SJSA1 (cell line): ENCODE measurements around the gene SSC5D. TPM values are rescaled to one million over a fixed set of nuclear protein-coding genes. Genes with fewer than 3 reads are reported as not detected.

Experiments
- DNase-seq, 2 experiments: peaks; one replicate each; pipeline ENCODE4 v3.0.0-alpha.2; 2015 to 2020; ENCODE audit warnings: low spot score in 2 of 2, low read depth in 1 of 2
- H3K27ac ChIP-seq: fragments of 250-450 bp; sonication (Bioruptor Pico); 2 replicates; pipeline ENCODE4 v1.5.1; 2020; ENCODE audit warnings: mild to moderate bottlenecking, moderate library complexity
- H3K27me3 ChIP-seq: fragments of 250-450 bp; sonication (Bioruptor Pico); replicated peaks from 2 replicates; pipeline ENCODE4 v1.5.1; 2020; ENCODE audit warnings: mild to moderate bottlenecking, moderate library complexity
- H3K36me3 ChIP-seq: fragments of 250-450 bp; sonication (Bioruptor Pico); 2 replicates; pipeline ENCODE4 v1.5.1; 2020; ENCODE audit warnings: mild to moderate bottlenecking
- H3K4me1 ChIP-seq: fragments of 250-450 bp; sonication (Bioruptor Pico); replicated peaks from 2 replicates; pipeline ENCODE4 v1.6.1; 2021; ENCODE audit warnings: mild to moderate bottlenecking
- H3K4me3 ChIP-seq: fragments of 250-450 bp; sonication (Bioruptor Pico); 2 replicates; pipeline ENCODE4 v1.5.1; 2020; ENCODE audit warnings: mild to moderate bottlenecking
- H3K9me3 ChIP-seq: fragments of 250-450 bp; sonication (Bioruptor Pico); replicated peaks from 2 replicates; pipeline ENCODE4 v1.5.1; 2020; ENCODE audit warnings: mild to moderate bottlenecking
- total RNA-seq: library from RNA; depleted of rRNA; stranded (reverse); fragments of >200 nt; shearing (Covaris generic); gene quantifications from 2 replicates; pipeline ENCODE4 v1.2.3, GENCODE V29; 2014

SSC5D gene
- total RNA-seq, 1 experiment from 2014 or later = not detected

DNA sequence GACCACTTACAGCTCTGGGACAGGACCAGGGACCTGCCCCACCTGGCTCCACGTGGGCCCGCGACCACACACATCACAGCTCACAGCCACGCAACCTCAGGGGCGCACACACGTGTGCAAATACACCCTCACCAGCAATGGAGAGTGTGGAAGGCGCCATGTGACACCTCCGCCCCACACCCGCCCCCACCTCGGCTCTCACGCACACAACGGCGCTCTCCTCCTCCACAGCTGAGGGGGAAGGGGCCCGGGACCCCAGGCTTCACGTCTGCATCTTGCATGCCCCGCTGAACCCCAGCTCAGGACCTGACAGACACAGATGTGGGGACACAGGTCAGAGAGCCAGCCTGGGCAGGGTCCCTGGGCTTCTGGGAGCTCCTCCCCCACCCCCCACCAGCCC lies 38.8 kb upstream of the SSC5D start:
- Histone ChIP-seq H3K36me3 (0 out of 2 replicates have a peak, but pooled peaks cover under 1% of the 10 kb centered on the region), H3K4me1 (no peaks in the 10 kb centered on the region), H3K4me3 (no peak overlapping the region), H3K27me3 (peaks cover 42% of the 10 kb centered on the region), H3K27ac (no peak overlapping the region), H3K9me3 (no peaks in the 10 kb centered on the region)
- DNase-seq = no peak

DNA sequence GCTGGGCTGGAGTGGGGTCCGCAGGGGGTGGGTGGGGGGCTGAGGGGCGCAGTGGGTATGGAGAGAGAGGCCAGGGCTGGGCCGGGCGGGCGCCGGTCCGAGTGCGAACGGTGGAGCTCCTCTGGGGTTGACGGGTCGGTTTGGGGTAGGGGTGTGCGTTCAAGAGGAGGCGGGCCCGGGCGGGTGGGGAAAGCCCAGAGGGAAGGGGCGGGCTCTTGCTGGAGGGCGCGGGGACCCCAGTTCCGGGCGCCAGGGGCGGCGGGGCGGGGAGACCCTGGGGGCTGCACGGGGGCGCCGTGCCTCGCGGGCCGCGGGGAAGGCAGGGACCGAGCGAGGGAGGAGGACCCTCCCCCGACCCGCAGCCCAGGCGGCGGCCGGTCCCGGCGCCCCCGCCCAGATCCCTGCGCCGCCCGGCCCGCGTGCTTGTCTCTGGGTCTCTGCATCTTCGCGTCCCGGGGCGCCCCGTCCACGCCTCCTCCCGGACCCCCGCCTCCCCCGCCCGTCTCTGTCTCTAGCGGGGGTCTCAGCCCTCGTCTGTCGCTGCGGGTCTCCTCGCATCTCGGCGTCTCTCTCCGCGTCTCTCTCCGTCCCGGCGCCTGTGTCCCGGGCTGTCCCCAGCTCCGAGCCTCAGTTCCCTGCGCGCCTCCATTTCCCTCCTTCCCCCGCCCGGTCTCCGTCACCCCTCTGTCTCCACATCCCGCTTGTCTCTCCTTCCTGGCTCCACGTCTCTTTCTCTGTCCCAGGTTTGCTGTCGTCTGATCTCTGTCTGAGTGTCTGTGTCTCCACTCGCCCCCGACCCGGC lies 36.9 kb upstream of the SSC5D start:
- no peak for DNase-seq
- no peaks in the 10 kb centered on the region for H3K9me3 ChIP-seq
- H3K27ac ChIP-seq = no peak overlapping the region
- peaks cover 12% of the 10 kb centered on the region; the same call in 1 of the 2 replicates for H3K36me3 ChIP-seq
- no peak overlapping the region for H3K4me3 ChIP-seq
- H3K27me3 ChIP-seq = peaks cover 29% of the 10 kb centered on the region
- H3K4me1 ChIP-seq = no peaks in the 10 kb centered on the region

DNA sequence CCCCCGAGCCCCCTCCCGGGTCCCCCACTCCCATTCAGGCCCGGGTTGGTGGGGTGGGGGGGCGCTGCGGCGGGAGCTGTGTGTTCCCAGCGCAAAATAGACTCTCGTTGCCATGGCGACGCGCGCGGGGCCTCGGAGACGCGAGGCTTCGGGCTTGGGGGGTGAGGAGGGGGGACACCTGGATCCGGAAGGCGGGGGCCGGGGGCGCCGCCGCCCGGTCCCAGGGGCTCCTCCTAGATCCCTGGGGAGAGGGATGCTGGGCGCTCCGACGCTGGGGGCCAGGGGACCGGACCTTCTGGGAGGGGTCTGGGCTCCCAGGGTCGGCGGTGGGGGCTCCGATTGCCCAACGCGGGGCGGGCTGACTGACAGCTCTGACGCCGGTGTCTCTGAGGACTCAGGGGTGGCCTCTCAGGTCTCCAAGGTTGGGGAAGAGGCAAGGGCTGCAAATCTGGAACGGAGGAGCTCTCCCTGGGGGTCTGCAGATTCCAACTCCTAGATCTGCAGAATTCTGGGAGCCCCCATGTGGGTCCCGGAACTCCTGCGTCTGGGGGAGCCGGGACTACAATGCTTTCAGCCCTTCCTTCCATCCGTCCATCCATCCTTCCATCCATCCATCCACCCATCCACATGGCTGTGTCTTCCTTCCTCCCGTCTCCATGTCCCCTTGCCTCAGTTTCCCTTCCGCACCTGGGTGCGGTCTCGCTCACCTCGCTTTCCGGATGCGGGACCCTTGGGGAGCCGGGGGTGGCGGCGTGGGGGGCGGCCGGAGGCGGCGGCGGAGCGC lies 36.1 kb upstream of the SSC5D start:
- no peak for DNase-seq
- Histone ChIP-seq H3K4me1 (no peaks in the 10 kb centered on the region), H3K27ac (no peak overlapping the region), H3K36me3 (peaks cover 12% of the 10 kb centered on the region; the same call in 1 of the 2 replicates), H3K4me3 (no peak overlapping the region), H3K27me3 (peaks cover 23% of the 10 kb centered on the region), H3K9me3 (no peaks in the 10 kb centered on the region)

DNA sequence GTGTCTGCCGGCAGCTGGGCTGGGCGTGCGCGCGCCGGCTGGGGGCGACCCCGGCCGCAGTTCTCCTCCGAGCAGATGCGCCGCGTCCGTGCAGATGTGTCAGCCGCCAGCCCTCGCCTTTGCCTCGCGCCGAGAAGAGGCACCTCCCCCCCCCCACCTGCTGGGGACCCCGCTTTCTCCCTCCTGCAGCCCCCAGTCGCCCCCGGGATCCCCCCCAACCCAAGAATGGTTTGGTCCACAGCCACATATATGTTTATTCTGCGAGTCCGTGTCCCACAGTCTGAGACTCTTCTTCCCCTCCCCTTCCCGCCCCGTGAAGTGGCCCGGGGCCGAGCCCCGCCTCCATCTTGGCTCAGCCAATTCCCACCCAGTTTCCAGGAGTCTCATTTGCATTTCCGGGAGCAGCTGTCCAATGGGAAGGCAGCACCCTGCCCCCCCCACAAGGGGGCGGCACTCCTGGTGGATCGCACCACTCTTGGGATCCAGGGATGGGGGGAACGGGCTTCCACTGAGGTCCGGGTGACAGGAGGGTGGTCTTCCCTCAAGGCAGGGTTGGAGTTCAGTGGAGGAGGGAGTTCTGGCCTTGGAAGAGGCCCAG lies 35.4 kb upstream of the SSC5D start:
- no peak overlapping the region for H3K4me3 ChIP-seq
- H3K9me3 ChIP-seq = no peaks in the 10 kb centered on the region
- peaks cover 12% of the 10 kb centered on the region; the same call in 1 of the 2 replicates for H3K36me3 ChIP-seq
- H3K27ac ChIP-seq = no peak overlapping the region
- peaks cover 18% of the 10 kb centered on the region for H3K27me3 ChIP-seq
- DNase-seq = no peak
- H3K4me1 ChIP-seq = no peaks in the 10 kb centered on the region

DNA sequence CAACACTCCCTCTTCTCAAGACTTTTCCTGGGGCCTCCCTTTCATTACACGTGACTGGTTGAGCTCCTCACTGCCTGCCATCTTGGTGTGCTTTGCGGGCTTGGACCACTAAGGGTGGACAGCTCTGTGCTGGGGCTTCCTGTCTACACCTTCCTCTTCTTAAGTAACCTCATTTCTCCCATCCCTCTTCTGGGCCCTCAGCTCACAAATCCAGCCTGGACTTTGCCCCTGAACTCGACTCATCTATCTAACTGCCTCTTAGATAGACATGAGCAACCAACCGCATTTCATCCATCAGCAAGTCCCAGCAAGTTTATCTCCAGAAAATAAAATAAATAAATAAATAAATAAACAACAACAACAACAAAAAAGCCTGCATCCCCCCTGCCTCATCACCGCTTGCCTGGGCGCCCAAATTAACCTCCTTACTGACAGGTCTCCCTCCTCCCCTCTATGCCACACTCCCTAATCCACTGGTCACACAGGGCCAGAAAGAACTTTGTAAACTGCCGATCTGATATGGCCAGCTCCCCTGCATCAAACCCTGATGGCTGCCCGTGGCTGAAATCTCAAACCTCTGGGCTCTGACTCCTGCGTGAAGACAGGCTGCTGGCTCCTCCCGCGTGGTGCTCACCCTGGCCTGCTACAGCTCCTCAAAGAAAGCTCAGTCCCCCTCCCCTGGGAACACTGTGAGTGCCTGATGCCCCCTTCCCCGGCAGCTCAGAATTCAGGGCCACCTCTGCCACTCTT lies 34.5 kb upstream of the SSC5D start:
- Histone ChIP-seq H3K9me3 (no peaks in the 10 kb centered on the region), H3K27me3 (peaks cover 18% of the 10 kb centered on the region), H3K4me3 (no peak overlapping the region), H3K36me3 (peaks cover 12% of the 10 kb centered on the region; the same call in 1 of the 2 replicates), H3K27ac (no peak overlapping the region), H3K4me1 (no peaks in the 10 kb centered on the region)
- DNase-seq = no peak

DNA sequence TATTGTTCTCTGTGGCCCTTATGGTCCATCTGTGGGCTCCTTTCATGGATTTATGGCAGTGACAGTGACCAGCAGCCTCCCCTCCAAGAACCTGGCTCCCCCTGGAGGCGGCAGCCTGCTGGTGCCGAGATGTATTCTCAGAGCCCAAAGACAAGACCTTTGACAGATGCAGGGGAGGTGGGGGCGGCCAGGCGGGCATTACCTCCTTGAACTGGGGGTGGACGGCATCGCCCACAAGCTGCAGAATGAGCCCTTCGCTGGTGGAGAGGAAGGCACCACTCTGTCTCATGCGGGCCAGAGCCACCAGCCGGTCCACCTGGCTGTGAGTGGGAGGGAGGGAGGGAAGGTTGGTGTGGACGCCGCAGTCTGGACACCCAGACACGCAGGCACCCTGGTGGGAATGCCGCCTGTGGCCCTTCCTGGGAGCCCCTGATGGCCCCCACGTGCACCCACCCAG lies 33.4 kb upstream of the SSC5D start:
- DNase-seq = no peak
- Histone ChIP-seq H3K4me1 (no peaks in the 10 kb centered on the region), H3K9me3 (no peaks in the 10 kb centered on the region), H3K36me3 (peaks cover 12% of the 10 kb centered on the region; the same call in 1 of the 2 replicates), H3K4me3 (no peak overlapping the region), H3K27me3 (peaks cover 12% of the 10 kb centered on the region), H3K27ac (no peak overlapping the region)

DNA sequence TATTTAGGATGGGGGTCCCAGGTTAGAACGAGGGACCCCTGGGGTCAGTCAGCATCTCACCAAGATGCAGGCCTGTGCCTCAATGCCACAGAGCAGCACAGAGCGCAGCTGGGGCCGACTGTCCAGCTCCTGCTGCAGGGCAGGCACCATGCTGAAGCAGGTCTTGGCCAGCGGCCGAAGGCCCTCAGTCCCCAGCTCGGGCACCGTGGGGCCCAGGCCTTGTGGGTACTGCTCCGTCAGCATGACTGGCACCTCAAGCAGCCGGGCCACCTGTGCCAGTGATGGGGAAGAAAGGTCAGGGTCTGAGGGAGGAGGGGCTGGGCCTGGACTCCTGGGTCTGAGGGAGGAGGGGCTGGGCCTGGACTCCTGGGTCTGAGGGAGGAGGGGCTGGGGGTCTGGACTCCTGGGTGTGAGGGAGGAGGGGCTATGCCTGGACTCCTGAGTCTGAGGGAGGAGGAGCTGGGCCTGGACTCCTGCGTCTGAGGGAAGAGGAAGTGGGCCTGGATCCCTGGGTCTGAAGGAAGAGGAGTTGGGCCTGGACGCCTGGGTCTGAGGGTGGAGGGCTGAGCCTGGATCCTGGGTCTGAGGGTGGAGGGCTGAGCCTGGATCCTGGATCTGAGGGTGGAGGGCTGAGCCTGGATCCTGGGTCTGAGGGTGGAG lies 32.5 kb upstream of the SSC5D start:
- Histone ChIP-seq H3K9me3 (no peaks in the 10 kb centered on the region), H3K4me1 (no peaks in the 10 kb centered on the region; the same call in 1 of the 2 replicates), H3K27ac (no peak overlapping the region), H3K27me3 (peaks cover 12% of the 10 kb centered on the region), H3K36me3 (peaks cover 12% of the 10 kb centered on the region; the same call in 1 of the 2 replicates), H3K4me3 (no peak overlapping the region)
- DNase-seq = no peak

DNA sequence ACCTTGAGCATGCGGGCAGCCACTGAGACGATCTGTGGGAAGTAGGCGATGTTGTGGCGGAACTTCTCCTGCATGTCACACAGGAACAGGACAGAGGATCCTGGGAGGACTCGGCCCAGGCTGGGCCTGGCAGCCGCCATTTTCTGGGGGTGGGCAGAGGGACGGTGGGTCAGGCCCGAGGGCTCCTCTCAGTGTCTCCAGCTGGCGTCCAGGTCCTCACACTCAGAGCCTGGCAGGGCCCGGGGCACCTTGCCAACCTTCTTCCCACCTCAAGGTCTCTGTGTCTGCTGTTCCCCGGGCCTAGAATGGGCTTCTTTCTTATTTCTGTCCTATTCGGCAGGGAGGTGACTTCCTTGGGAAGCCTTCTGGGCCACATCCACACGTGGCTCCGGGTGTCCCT lies 31.9 kb upstream of the SSC5D start:
- Histone ChIP-seq H3K4me3 (no peak overlapping the region), H3K36me3 (peaks cover 15% of the 10 kb centered on the region), H3K9me3 (no peaks in the 10 kb centered on the region), H3K27me3 (peaks cover 9% of the 10 kb centered on the region), H3K4me1 (peaks cover 3% of the 10 kb centered on the region; the same call in 1 of the 2 replicates), H3K27ac (no peak overlapping the region)
- DNase-seq = no peak

DNA sequence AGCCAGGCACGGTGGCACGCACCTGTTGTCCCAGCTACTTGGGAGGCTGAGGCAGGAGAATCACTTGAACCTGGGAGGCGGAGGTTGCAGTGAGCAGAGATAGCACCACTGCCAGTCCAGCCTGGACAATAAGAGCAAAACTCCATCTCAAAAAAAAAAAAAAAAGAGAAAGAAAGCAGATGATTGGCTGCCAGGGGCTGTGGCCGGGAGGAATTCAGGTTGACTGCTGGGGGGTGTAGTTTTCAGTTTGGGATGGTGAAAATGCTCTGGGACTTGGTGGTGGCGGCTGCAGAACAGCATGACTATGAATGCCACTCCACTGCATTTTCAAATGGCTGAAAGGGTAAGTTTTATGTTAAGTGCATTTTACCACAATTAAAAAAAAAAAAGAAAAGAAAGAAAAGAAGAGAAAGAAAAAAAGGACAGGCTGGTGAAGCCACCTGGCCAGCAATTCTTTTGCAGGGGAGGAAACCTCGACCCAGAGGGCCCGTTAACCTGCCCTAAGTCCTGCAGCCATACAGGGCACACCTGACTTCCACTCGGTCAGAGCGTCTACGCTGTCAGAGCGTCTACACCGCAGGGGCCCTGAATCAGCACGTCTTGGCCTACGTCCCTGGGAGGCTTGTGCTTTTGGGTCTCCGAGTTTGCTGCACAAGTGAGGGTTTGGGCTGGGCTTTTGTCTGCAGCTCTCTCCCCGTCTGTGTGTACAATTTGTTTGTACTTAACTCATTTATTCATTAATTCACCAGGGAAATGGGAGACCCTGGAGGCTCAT lies 30.4 kb upstream of the SSC5D start:
- H3K27me3 ChIP-seq = no peaks in the 10 kb centered on the region; the same call in 1 of the 2 replicates

DNA sequence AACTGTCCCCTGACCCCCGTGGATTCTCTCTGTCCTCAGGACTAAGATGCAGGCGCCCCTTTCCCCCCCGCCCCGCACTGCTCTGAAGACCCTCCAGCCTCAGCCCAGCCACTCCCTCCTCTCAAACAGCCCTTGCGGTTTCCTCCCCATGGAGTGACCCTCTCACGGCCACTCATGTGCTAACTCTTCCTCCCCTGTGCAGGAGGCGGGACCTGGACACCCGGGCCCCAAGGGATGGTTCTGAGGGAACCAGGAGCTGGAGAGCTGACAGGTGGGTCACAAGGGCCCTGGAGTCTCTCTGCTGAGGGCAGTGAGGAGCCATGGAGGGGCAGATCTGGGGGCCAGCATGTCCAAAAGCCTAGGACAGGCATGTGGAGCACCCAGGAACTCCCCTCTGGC lies 28.7 kb upstream of the SSC5D start:
- H3K4me3 ChIP-seq = no peak overlapping the region
- H3K9me3 ChIP-seq = no peaks in the 10 kb centered on the region
- H3K27me3 ChIP-seq = no peaks in the 10 kb centered on the region
- H3K4me1 ChIP-seq = peaks cover 8% of the 10 kb centered on the region
- peaks cover 13% of the 10 kb centered on the region for H3K36me3 ChIP-seq
- DNase-seq = no peak
- no peak overlapping the region for H3K27ac ChIP-seq

More for the DNA sequence above, 30.4 kb upstream of the SSC5D start:
- H3K4me1 ChIP-seq = peaks cover 8% of the 10 kb centered on the region
- no peaks in the 10 kb centered on the region for H3K9me3 ChIP-seq
- peaks cover 15% of the 10 kb centered on the region for H3K36me3 ChIP-seq
- DNase-seq = no peak
- H3K4me3 ChIP-seq = no peak overlapping the region
- H3K27ac ChIP-seq = no peak overlapping the region

DNA sequence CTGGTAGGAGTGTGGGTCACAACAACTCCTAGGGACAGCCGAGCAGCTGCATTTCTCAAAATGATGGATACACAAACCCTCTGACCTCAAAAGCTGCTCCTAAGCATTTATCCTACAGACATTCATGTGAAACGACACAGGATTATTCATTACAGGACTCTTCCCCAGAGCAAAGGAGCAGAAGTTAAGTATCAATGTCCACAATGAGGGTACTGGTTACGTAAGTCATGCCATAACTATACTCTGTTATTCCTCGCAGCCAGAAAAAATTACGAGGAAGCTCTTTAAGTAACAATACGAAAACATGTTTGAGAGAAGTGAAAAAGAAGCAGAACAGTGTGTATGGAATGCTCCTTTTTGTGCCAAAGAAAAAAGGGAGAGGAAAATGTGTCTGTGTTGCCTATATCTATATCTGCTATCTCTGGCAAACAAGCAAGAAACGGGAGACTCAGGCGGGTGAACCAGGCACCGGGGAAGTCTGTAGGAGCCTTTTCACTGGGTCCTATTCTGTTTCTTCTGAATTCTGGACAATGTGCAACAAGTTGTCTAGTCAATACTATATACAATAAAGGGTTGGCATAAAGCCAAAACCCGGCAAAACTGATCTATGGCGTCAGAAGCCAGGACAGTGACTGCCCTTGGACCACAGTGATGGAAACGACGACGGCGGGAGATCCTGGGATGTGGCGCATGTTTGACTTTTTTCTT lies 28.1 kb upstream of the SSC5D start:
- H3K4me1 ChIP-seq = peaks cover 8% of the 10 kb centered on the region
- no peaks in the 10 kb centered on the region for H3K27me3 ChIP-seq
- DNase-seq = no peak
- no peak overlapping the region for H3K4me3 ChIP-seq
- no peaks in the 10 kb centered on the region for H3K9me3 ChIP-seq
- peaks cover 8% of the 10 kb centered on the region for H3K36me3 ChIP-seq
- no peak overlapping the region for H3K27ac ChIP-seq
